H1 (cell line): ENCODE measurements around the gene KIF11. TPM values are rescaled to one million over a fixed set of nuclear protein-coding genes. Genes with fewer than 3 reads are reported as not detected.

Source experiments
- RNF2 ChIP-seq: fragments of 200-900, 300-1000 bp; sonication (generic); IDR thresholded peaks from 2 replicates; pipeline ENCODE4 v1.7.1; 2016; ENCODE audit warnings: borderline replicate concordance, low read depth, mild to moderate bottlenecking, antibody characterized with exemption, low read length; ENCODE audit not compliant: poor library complexity, severe bottlenecking; ENCODE audit errors: missing control alignments
- polyA plus RNA-seq, 7 experiments: library from polyadenylated mRNA; depleted of rRNA in 3 of 7; stranded (reverse) in 5 of 7; unstranded in 2 of 7; fragments of >200 nt in 5 of 7; fragments of 200-250 nt in 2 of 7; gene quantifications; 1 replicate in 5 of 7; 2 replicates in 1 of 7; 4 replicates in 1 of 7; pipeline versions ENCODE4 v1.2.1 to v1.2.3, GENCODE V29; 2011 to 2013; ENCODE audit warnings: missing spikeins in 2 of 7, mixed read lengths in 2 of 7
- total RNA-seq: library from RNA; stranded (reverse); fragmentation: NEBNext Ultra II Directional; extraction: Animal tissue kit (Norgen Biotek cat#: 25700); gene quantifications from 2 replicates; pipeline ENCODE4 v1.2.1, GENCODE V29; 2021
- TF ChIP-seq, protein P1 (sequence below): IDR thresholded peaks from 2 replicates; pipeline ENCODE4 v1.6.1; 2012; ENCODE audit warnings: inconsistent platforms

Gene KIF11
- total and polyA plus RNA-seq, 2 of the 8 experiments (the other 6 are each of a cell fraction or from before 2014, with no cell fraction given): 11.1 to 59.2 TPM

GRCh38 chr10:92681306-92681834 lies 88.4 kb downstream of the KIF11 start (continued):
- no peak for TF ChIP-seq RNF2
- TF ChIP-seq, protein P1, sequence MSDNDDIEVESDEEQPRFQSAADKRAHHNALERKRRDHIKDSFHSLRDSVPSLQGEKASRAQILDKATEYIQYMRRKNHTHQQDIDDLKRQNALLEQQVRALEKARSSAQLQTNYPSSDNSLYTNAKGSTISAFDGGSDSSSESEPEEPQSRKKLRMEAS: no peak
